Mesenchymal stem cell (in vitro differentiated cells and primary cell): Measurements from ENCODE around the gene ATCAY.

Experiments
- DNase-seq: peaks from one replicate; pipeline ENCODE4 v3.0.0-alpha.2; 2013
- H2AFZ ChIP-seq: one replicate; pipeline ENCODE4 v1.6.1; 2013; ENCODE audit warnings: low read depth, mild to moderate bottlenecking, control low read depth, inconsistent platforms, low read length, moderate library complexity
- H2AK5ac ChIP-seq: 2 replicates; pipeline ENCODE4 v1.6.1; 2013; ENCODE audit warnings: low read length, moderate library complexity, mild to moderate bottlenecking, inconsistent platforms; ENCODE audit not compliant: severe bottlenecking
- H2BK120ac ChIP-seq: one replicate; pipeline ENCODE4 v1.6.1; 2013; ENCODE audit warnings: low read depth, mild to moderate bottlenecking, inconsistent platforms, low read length, moderate library complexity
- H2BK12ac ChIP-seq, 2 experiments: one replicate each; pipeline ENCODE4 v1.6.1; 2013; ENCODE audit warnings: inconsistent platforms in 2 of 2, low read length in 2 of 2, mild to moderate bottlenecking in 2 of 2, moderate library complexity in 2 of 2, control low read depth in 1 of 2
- H2BK15ac ChIP-seq: one replicate; pipeline ENCODE4 v1.6.1; 2013; ENCODE audit warnings: mild to moderate bottlenecking, low read depth, inconsistent platforms; ENCODE audit not compliant: poor library complexity, severe bottlenecking
- H2BK5ac ChIP-seq: 2 replicates; pipeline ENCODE4 v1.6.1; 2013; ENCODE audit warnings: low read depth, mild to moderate bottlenecking, low read length, control low read depth, inconsistent platforms; ENCODE audit not compliant: poor library complexity, severe bottlenecking
- H3K14ac ChIP-seq, 2 experiments: one replicate each; pipeline ENCODE4 v1.6.1; 2013; ENCODE audit warnings: inconsistent platforms in 2 of 2, low read length in 2 of 2, control low read depth in 1 of 2, mild to moderate bottlenecking in 1 of 2, moderate library complexity in 1 of 2
- H3K18ac ChIP-seq, 2 experiments: one replicate each; pipeline ENCODE4 v1.6.1; 2013; ENCODE audit warnings: inconsistent platforms in 2 of 2, low read length in 2 of 2, control low read depth in 1 of 2, low read depth in 1 of 2, mild to moderate bottlenecking in 1 of 2
- H3K23ac ChIP-seq, 2 experiments: one replicate each; pipeline ENCODE4 v1.6.1; 2013; ENCODE audit warnings: inconsistent platforms in 2 of 2, low read length in 2 of 2, mild to moderate bottlenecking in 2 of 2, moderate library complexity in 2 of 2, control low read depth in 1 of 2
- H3K27ac ChIP-seq: 2 replicates; pipeline ENCODE4 v1.5.1; 2013; ENCODE audit warnings: mild to moderate bottlenecking, moderate library complexity, low read length, control low read depth, inconsistent platforms; ENCODE audit not compliant: poor library complexity, severe bottlenecking
- H3K27me3 ChIP-seq, 2 experiments: 2 replicates each; pipeline versions ENCODE4 v1.6.1 to v1.7.0; 2013; ENCODE audit warnings: low read length in 2 of 2, mild to moderate bottlenecking in 2 of 2, moderate library complexity in 2 of 2, control low read depth in 1 of 2, inconsistent platforms in 1 of 2; ENCODE audit not compliant: control insufficient read depth in 1 of 2, insufficient read depth in 1 of 2
- H3K36me3 ChIP-seq, 2 experiments: 2 replicates each; pipeline versions ENCODE4 v1.6.1 to v1.7.0; 2013; ENCODE audit warnings: low read length in 2 of 2, control low read depth in 1 of 2, inconsistent platforms in 1 of 2, low read depth in 1 of 2, mild to moderate bottlenecking in 1 of 2; ENCODE audit not compliant: insufficient read depth in 2 of 2, control insufficient read depth in 1 of 2
- H3K4ac ChIP-seq, 2 experiments: one replicate each; pipeline ENCODE4 v1.6.1; 2013; ENCODE audit warnings: inconsistent platforms in 2 of 2, low read length in 2 of 2, mild to moderate bottlenecking in 2 of 2, moderate library complexity in 2 of 2, control low read depth in 1 of 2, low read depth in 1 of 2
- H3K4me1 ChIP-seq: 2 replicates; pipeline ENCODE4 v1.6.1; 2013; ENCODE audit warnings: low read depth, low read length, control low read depth; ENCODE audit not compliant: control insufficient read depth, insufficient read depth
- H3K4me2 ChIP-seq: 2 replicates; pipeline ENCODE4 v1.6.1; 2013; ENCODE audit warnings: low read length, mild to moderate bottlenecking, inconsistent platforms; ENCODE audit not compliant: poor library complexity, severe bottlenecking
- H3K4me3 ChIP-seq, 2 experiments: 2 replicates each; pipeline versions ENCODE4 v1.5.1 to v1.7.0; 2013; ENCODE audit warnings: low read length in 2 of 2, mild to moderate bottlenecking in 2 of 2, control low read depth in 1 of 2, low read depth in 1 of 2; ENCODE audit not compliant: insufficient read depth in 1 of 2
- H3K79me1 ChIP-seq: replicated peaks from 2 replicates; pipeline ENCODE4 v1.6.1; 2013; ENCODE audit warnings: mild to moderate bottlenecking, control low read depth, low read length, inconsistent platforms; ENCODE audit not compliant: poor library complexity, severe bottlenecking
- H3K9ac ChIP-seq: 2 replicates; pipeline ENCODE4 v1.7.0; 2013; ENCODE audit warnings: mild to moderate bottlenecking, low read length, moderate library complexity
- H3K9me3 ChIP-seq: 2 replicates; pipeline ENCODE4 v1.7.0; 2013; ENCODE audit warnings: mild to moderate bottlenecking, low read length; ENCODE audit not compliant: control insufficient read depth
- H4K8ac ChIP-seq: one replicate; pipeline ENCODE4 v1.6.1; 2013; ENCODE audit warnings: inconsistent platforms, mild to moderate bottlenecking, low read length, moderate library complexity
- H4K91ac ChIP-seq: one replicate; pipeline ENCODE4 v1.6.1; 2013; ENCODE audit warnings: mild to moderate bottlenecking, low read length, inconsistent platforms
- WGBS: methylation state at CpG from one replicate; pipeline ENCODE4 v1.1.7; 2013; ENCODE audit warnings: mixed read lengths; 5-methylcytosine and 5-hydroxymethylcytosine counted together

Gene ATCAY

DNA sequence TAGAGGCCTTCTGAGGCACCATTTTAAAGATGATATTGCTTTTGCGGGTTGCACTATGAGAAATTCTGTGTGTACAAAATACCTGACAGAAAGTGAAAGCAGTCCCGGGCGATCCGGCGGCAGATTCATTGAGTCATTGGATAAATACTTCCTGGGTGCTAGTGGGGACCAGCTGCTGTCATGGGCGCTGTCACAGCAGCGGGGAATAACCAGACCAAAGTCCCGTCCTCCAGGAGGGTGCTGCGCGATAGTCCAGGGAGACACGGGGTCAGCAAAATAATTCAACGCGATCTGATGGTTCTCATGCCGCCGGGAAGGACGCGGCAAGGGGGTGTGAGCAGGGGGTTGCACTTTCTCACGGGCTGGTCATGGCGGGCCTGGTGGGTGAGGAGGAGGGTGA lies 25.2 kb upstream of the ATCAY start:
- Histone ChIP-seq H3K9ac (no peak overlapping the region), H3K4me2 (no peak overlapping the region), H3K27me3 (peaks cover 24 to 25% of the 10 kb centered on the region in 2 experiments), H3K36me3 (no peaks in the 10 kb centered on the region), H2AK5ac (no peak overlapping the region), H2BK15ac (no peak overlapping the region), H3K9me3 (peaks cover 14% of the 10 kb centered on the region), H4K91ac (no peak overlapping the region), H4K8ac (no peak overlapping the region), H3K18ac (no peak overlapping the region), H2BK120ac (no peak overlapping the region), H3K79me1 (no peaks in the 10 kb centered on the region), H2BK12ac (no peak overlapping the region), H3K23ac (no peak overlapping the region), H2AFZ (no peak overlapping the region), H3K27ac (no peak overlapping the region), H3K4me1 (peaks cover 12% of the 10 kb centered on the region), H3K14ac (no peak overlapping the region), H3K4ac (no peak overlapping the region), H2BK5ac (no peak overlapping the region), H3K4me3 (no peak overlapping the region)
- DNase-seq: no peak
- WGBS: 93% methylated on average over 19 of the region's 19 CpGs

DNA sequence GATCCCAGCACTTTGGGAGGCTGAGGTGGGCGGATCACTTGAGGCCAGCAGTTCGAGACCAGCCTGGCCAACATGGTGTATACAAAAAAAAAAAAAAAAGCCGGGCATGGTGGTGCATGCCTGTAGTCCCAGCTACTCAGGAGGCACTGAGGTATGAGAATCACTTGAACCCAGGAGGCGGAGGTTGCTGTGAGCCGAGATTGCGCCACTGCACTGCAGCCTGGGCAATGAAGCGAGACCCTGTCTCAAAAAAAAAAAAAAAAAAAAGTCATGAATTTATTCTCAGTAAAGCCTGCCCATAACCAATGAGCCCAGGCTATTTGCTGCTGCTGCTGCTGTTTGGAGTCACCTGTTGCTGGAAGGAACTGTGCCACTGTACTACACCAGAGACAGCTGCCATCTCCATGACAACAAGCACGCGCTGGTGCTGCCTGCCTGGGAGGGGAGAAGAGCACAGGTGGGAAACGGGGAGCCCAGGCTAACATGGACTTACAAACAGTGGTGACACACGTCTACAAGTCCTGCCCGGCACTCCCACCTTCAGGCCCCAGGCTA lies 23.0 kb upstream of the ATCAY start:
- Histone ChIP-seq H2AFZ (no peak overlapping the region), H4K8ac (no peak overlapping the region), H2BK120ac (no peak overlapping the region), H2BK5ac (no peak overlapping the region), H2BK15ac (no peak overlapping the region), H3K9me3 (no peaks in the 10 kb centered on the region), H3K18ac (no peak overlapping the region), H3K4ac (no peak overlapping the region), H3K23ac (no peak overlapping the region), H3K4me3 (no peak overlapping the region), H3K9ac (no peak overlapping the region), H3K27me3 (peaks cover 33 to 40% of the 10 kb centered on the region in 2 experiments), H3K36me3 (no peaks in the 10 kb centered on the region), H2AK5ac (no peak overlapping the region), H3K4me2 (no peak overlapping the region), H2BK12ac (no peak overlapping the region), H4K91ac (no peak overlapping the region), H3K27ac (no peak overlapping the region), H3K4me1 (peaks cover 6% of the 10 kb centered on the region), H3K79me1 (no peaks in the 10 kb centered on the region), H3K14ac (no peak overlapping the region)
- 82% methylated on average over 12 of the region's 12 CpGs for WGBS
- no peak for DNase-seq

DNA sequence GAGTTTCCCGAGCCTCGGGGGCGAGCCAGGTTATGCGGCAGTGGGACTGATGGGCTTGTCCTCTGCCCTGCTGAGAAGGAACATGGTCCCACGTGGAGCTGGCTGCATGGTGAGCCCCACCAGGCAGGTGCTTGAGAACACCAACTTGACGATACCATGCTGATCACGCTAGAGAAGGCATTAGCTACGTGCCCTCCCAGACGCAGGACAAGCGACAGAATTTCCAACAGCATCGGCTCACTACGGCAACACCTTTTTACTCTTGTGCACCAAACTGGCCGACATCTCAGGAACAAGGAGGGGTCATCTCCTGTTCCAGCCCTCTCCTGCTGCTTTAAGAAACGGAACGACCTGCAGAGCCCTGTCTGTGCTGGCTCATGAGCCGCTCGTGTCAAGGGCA lies 20.0 kb upstream of the ATCAY start:
- H2BK12ac ChIP-seq: no peak overlapping the region
- no peaks in the 10 kb centered on the region for H3K9me3 ChIP-seq
- no peak overlapping the region for H3K14ac ChIP-seq
- H3K27me3 ChIP-seq: peaks cover 57 to 64% of the 10 kb centered on the region in 2 experiments
- no peak overlapping the region for H3K4me2 ChIP-seq
- no peaks in the 10 kb centered on the region for H3K4me1 ChIP-seq
- H4K8ac ChIP-seq: no peak overlapping the region
- no peak overlapping the region for H3K27ac ChIP-seq
- no peaks in the 10 kb centered on the region for H3K36me3 ChIP-seq
- H4K91ac ChIP-seq: no peak overlapping the region
- H3K23ac ChIP-seq: no peak overlapping the region
- H2AK5ac ChIP-seq: no peak overlapping the region
- H2AFZ ChIP-seq: no peak overlapping the region
- no peak overlapping the region for H3K4me3 ChIP-seq
- WGBS: 87% methylated on average over 17 of the region's 17 CpGs
- H3K9ac ChIP-seq: no peak overlapping the region
- H2BK120ac ChIP-seq: no peak overlapping the region
- DNase-seq: no peak
- no peaks in the 10 kb centered on the region for H3K79me1 ChIP-seq
- H2BK15ac ChIP-seq: no peak overlapping the region
- no peak overlapping the region for H2BK5ac ChIP-seq
- H3K4ac ChIP-seq: no peak overlapping the region
- no peak overlapping the region for H3K18ac ChIP-seq

DNA sequence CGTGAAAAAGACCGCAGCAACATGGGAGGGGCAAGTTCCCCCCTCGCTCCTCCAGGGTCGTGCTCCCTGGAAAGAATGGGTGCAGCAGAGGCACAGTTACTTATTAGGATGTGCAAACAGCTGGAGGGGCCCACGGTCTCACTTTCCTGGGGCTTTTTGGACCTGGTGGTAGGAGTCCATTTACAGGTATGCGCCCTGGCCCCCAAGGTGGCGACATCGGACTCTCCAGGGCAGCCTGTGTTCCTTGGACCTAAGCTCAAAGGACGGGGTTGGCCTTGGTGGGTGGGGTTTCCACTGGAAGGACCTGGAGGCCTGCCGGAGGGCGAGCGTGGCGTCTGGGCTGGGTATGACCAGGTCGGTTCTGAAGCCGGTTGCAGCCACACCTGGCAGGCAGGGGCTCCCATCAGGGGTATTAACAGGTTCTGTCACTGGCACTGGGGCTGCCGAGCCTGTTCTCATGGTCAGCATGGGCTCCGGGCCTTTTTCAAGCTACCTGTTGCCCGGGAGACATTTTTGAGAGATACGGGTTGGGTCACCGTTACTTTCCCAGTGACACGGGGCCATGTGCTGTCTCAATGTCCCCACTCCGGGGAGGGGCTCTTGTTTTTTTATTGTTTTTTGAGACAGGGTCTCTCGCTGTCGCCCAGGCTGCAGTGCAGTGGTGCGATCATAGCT lies 17.5 kb upstream of the ATCAY start:
- Histone ChIP-seq H3K14ac (no peak overlapping the region), H3K18ac (no peak overlapping the region), H2AK5ac (no peak overlapping the region), H3K27ac (no peak overlapping the region), H4K8ac (no peak overlapping the region), H3K4ac (no peak overlapping the region), H2BK120ac (no peak overlapping the region), H3K4me1 (no peaks in the 10 kb centered on the region), H3K36me3 (no peaks in the 10 kb centered on the region), H4K91ac (no peak overlapping the region), H2BK12ac (no peak overlapping the region), H2AFZ (no peak overlapping the region), H3K9ac (no peak overlapping the region), H3K4me2 (no peak overlapping the region), H3K27me3 (peaks cover 65 to 84% of the 10 kb centered on the region in 2 experiments), H3K23ac (no peak overlapping the region), H3K9me3 (no peaks in the 10 kb centered on the region), H3K79me1 (no peaks in the 10 kb centered on the region), H2BK15ac (no peak overlapping the region), H3K4me3 (no peak overlapping the region), H2BK5ac (no peak overlapping the region)
- WGBS: 86% methylated on average over 25 of the region's 25 CpGs
- DNase-seq: no peak
